SU-DHL-6 (cell line): ENCODE data around the gene EME2.

Experiments used
- CTCF ChIP-seq: fragments of 200-600 bp; sonication (generic); IDR thresholded peaks from one replicate; pipeline ENCODE4 v1.5.1; 2017; ENCODE audit warnings: antibody characterized with exemption, mild to moderate bottlenecking, low read length, moderate library complexity; ENCODE audit not compliant: insufficient read depth, poor library complexity, severe bottlenecking
- EZH2phosphoT487 ChIP-seq: fragments of 200-600 bp; sonication (generic), shearing (Covaris generic); conservative IDR thresholded peaks from 2 replicates; pipeline ENCODE4 v1.6.1; 2018; ENCODE audit warnings: mild to moderate bottlenecking, antibody characterized with exemption, low read length, moderate library complexity, mixed read lengths

- TF ChIP-seq EZH2phosphoT487, result no peak
- no peak for TF ChIP-seq CTCF
Observed at GRCh38 chr16:1781254-1781653, 8.6 kb downstream of the EME2 start.
